Fibroblast of peridontal ligament (primary cell): ENCODE results near the gene SLC22A25.
"Not testable (repeated sequence)": the region's sequence is repeated elsewhere in the genome, so short reads cannot be mapped to it uniquely, and the experiment has no call there.

Experiments used
- DNase-seq: peaks from one replicate; pipeline ENCODE4 v3.0.0-alpha.2; 2010; ENCODE audit errors: extremely low read depth

Gene SLC22A25

GRCh38 chr11:63235471-63236461 lies 7.6 kb downstream of the SLC22A25 start:
- DNase-seq: not testable (repeated sequence)

- DNase-seq: no peak
Measured at GRCh38 chr11:63229815-63230214, 13.6 kb downstream of the SLC22A25 start.

DNA sequence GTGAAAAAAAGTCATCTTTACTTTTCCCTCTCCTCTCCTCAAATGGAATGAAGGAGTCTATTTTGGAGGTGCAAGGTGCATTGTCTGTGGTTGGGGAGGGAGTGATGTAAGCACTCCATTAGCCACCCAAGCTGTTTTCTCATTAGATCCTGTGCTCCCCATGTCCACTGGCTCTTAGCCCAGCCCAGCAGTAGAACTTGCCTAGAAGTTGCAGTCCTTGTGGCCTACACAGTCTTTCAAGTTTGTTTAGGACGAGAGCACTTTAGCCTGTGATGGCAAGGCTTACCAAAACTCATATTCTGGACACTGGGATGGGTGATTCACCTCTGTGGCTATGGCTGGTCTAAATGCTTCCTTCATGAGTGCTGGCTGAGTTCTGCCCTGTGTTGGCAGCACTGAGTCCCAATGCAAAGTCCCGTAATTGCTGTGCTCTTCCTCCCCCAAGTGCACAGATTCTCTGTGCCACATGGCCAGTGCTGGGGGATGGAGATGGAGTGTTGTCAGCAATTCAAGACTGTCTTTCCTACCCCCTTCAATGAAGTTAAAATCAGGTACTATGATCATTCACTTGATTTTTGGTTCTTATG lies 15.8 kb downstream of the SLC22A25 start:
- DNase-seq: no peak

DNA sequence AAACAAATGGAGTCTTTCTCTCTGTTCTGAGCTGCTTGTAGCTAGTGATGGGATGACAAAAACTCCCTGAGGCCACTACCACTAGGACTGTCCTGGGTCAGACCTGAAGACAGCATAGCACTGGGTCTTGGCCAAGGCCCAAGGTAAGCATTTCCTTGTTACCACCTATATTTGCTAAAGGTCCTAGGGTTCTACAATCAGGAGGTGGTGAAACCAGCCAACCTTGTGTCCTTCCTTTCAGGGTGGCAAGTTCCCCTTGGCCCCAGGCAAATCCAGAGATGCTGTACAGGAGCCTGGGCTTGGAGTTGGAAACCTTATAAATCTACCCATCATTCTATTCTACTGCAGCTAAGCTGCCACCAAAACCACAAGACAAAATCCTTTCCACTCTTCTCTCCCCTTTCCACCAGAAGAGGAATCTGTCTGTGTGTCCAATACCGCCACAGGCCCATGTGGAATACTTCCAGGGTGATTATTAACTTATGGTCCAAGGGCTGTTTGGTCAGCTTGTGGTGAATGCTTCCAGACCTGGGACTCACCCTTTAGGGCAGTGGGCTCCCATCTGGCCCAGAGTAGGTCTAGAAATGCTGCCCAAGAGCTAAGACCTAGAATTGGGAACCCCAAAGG lies 16.8 kb downstream of the SLC22A25 start:
- no peak for DNase-seq

DNA sequence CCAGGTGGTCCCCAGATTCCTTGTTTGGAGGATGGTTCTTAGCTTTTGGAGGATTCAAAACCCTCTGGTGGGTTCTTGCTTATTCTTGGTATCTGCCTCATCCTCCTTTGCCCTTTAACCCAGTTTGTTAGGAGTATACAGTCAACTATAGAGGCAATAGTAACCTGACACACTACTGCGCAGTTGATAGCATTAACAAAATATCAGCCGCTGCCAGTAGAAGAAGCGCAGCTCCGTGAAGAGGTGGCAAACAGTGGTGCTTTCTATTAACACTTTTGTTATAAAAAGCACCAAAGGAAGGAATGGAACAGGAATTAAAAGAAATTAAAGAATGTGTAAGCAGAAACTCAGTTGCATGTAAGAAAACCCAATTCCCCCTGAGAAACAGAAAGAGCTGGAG lies 29.3 kb downstream of the SLC22A25 start:
- no peak for DNase-seq

GRCh38 chr11:63212742-63213141 lies 30.7 kb downstream of the SLC22A25 start:
- peak; percentile 29 for DNase-seq

DNA sequence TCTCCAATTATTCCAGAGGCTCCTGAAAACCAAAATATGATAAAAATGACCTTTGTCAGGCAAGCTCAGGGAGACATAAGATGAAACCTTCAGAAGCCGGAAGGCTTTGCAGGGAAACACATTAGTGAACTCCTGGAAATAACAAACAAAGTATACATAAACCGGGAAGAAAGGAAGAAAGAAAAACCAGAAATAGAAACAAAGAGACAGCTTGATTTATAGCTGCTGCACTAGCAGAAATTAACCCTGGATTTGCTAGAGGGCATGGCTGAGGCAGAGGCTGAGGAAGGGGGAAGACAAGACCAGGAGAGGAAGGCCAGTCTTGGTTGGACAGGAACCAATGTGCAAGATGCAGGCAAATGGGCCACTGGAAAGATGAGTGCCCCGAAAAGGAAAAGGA lies 33.3 kb downstream of the SLC22A25 start:
- DNase-seq: no peak
